Stimulated activated CD4-positive, alpha-beta T cell treated with anti-CD3 and anti-CD28 coated beads, Interleukin-2, amount 100 ng/mL, for 48 hours (primary cell): ENCODE results near the gene CLDN5.

Experiments used
- DNase-seq, 2 donors: peaks; one replicate each; pipeline ENCODE4 v3.0.0-alpha.2; 2020

CLDN5 gene

GRCh38 chr22:19478901-19479354 lies 45.3 kb downstream of the CLDN5 start, which contains the start of gene UFD1:
Gene UFD1 (minus strand): TSS chr22:19479193. CDS start chr22:19479085, 108 bp downstream.
- DNase-seq, result peak; percentile 68 to 75

GRCh38 chr22:19478045-19478900 lies 45.9 kb downstream of the CLDN5 start:
- no peak for DNase-seq

DNA sequence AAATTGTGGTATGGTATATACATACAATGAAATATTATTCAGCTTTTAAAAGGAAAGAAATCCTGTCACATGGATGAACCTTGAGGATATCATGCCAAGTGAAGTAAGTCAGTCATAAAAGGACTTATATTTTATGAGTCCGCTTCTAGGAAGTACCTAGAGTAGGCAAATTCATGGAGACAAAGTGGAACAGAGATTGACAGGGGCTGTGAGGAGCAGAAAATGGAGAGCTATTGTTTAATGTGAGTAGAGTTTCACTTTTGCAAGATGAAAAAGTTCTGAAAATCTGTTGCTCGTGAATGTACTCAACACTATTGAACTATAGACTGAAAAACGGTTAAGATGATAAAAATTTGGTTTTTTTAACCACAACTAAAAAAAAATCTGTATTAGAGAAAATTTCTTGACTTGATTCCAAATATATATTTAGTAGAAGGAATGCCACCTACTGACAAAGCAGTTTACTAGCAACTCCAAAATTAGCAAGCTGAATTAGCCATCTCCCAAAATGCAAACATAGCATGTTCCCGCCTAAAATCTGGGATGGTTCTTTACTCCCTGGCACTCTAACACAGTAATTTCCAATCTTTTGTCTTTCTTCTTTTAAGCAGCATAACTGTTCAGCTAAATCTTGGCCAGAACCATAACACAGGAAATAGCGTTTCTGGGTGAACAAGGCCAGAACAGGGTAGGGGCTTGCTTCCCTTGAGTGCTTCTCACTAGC lies 46.7 kb downstream of the CLDN5 start:
- DNase-seq, result no peak

DNA sequence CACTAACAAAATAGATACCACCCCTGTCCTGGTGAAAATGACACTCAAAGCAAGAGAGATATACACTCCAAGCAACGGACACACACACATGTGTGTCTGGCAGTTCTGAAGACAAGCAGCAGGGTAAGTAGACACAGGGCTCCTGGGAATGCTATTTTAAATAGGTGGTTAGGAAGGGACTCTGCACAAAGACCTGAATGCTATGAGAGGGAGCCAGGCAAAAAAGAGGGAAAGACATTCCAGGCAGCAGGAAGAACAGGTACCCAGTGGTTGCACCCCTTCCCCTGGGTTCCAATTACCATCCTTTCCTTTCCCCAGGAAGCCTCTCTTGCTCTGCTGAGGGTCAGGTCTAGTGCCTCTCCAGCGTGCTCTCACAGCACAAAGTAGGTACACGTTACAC lies 48.2 kb downstream of the CLDN5 start:
- no peak for DNase-seq

- no peak for DNase-seq
Observed at GRCh38 chr22:19473578-19473977, 50.6 kb downstream of the CLDN5 start.
